Hepatocyte (in vitro differentiated cells): ENCODE data around the gene BCL2A1. TPM values are rescaled to one million over a fixed set of nuclear protein-coding genes. Genes with fewer than 3 reads are reported as not detected.

ENCODE experiments used
- DNase-seq: peaks from one replicate; pipeline ENCODE4 v3.0.0-alpha.2; 2016; ENCODE audit warnings: low spot score
- H2AFZ ChIP-seq: fragments of 200-600 bp; sonication (generic); 2 replicates; pipeline ENCODE4 v1.6.0; 2016; ENCODE audit warnings: antibody characterized with exemption, mild to moderate bottlenecking
- H3K27ac ChIP-seq: fragments of 200-600 bp; sonication (generic); 2 replicates; pipeline ENCODE4 v1.5.1; 2016; ENCODE audit warnings: mild to moderate bottlenecking
- H3K27me3 ChIP-seq: fragments of 200-600 bp; sonication (generic); 2 replicates; pipeline ENCODE4 v1.6.1; 2016
- H3K36me3 ChIP-seq: fragments of 200-600 bp; sonication (generic); replicated peaks from 2 replicates; pipeline ENCODE4 v1.5.1; 2016; ENCODE audit warnings: low read depth; ENCODE audit not compliant: insufficient read depth
- H3K4me1 ChIP-seq: fragments of 200-600 bp; sonication (generic); 2 replicates; pipeline ENCODE4 v1.5.1; 2016; ENCODE audit warnings: mild to moderate bottlenecking, moderate library complexity; ENCODE audit not compliant: insufficient read depth
- H3K4me2 ChIP-seq: fragments of 200-600 bp; sonication (generic); 2 replicates; pipeline ENCODE4 v1.6.0; 2016
- H3K4me3 ChIP-seq: fragments of 200-600 bp; sonication (generic); 2 replicates; pipeline ENCODE4 v1.5.1; 2016; ENCODE audit warnings: mild to moderate bottlenecking
- H3K79me2 ChIP-seq: fragments of 200-600 bp; sonication (generic); 2 replicates; pipeline ENCODE4 v1.6.0; 2017; ENCODE audit warnings: mild to moderate bottlenecking
- H3K9me2 ChIP-seq: fragments of 200-600 bp; sonication (generic); replicated peaks from 2 replicates; pipeline ENCODE4 v1.6.0; 2017; ENCODE audit warnings: mild to moderate bottlenecking; ENCODE audit not compliant: insufficient read depth
- H3K9me3 ChIP-seq: fragments of 200-600 bp; sonication (generic); 2 replicates; pipeline ENCODE4 v1.5.1; 2016; ENCODE audit warnings: low read depth, mild to moderate bottlenecking
- H4K20me1 ChIP-seq: fragments of 200-600 bp; sonication (generic); 2 replicates; pipeline ENCODE4 v1.6.0; 2016; ENCODE audit warnings: mild to moderate bottlenecking; ENCODE audit not compliant: insufficient read depth, poor library complexity, severe bottlenecking
- EZH2 ChIP-seq: fragments of 200-600 bp; sonication (generic); IDR thresholded peaks from 2 replicates; pipeline ENCODE4 v1.6.1; 2016; ENCODE audit warnings: antibody characterized with exemption, mild to moderate bottlenecking, borderline replicate concordance
- EZH2phosphoT487 ChIP-seq: fragments of 200-600 bp; sonication (generic); IDR thresholded peaks from one replicate; pipeline ENCODE4 v1.6.1; 2018; ENCODE audit warnings: antibody characterized with exemption, mild to moderate bottlenecking, low read depth, moderate library complexity; ENCODE audit not compliant: unreplicated experiment, severe bottlenecking
- WGBS: methylation state at CpG from one replicate; pipeline ENCODE4 v1.1.6; 2016; ENCODE audit warnings: low lambda C conversion rate; ENCODE audit errors: missing lambda C conversion rate; 5-methylcytosine and 5-hydroxymethylcytosine counted together
- polyA plus RNA-seq: library from polyadenylated mRNA; unstranded; fragments of >200 nt; fragmentation: Nextera tagmentation; extraction: Ambion mirVana; gene quantifications from 2 replicates; pipeline ENCODE4 v1.2.1, GENCODE V29; 2016
- total RNA-seq: library from RNA; depleted of rRNA; stranded (reverse); fragments of >200 nt; gene quantifications from 2 replicates; pipeline ENCODE4 v1.2.3, GENCODE V29; 2014
- TF ChIP-seq, protein P1 (sequence below): fragments of 200-600 bp; sonication (generic); IDR thresholded peaks from 2 replicates; pipeline ENCODE4 v1.5.1; 2016; ENCODE audit warnings: antibody characterized with exemption, mild to moderate bottlenecking; ENCODE audit not compliant: poor library complexity

Gene BCL2A1
- total and polyA plus RNA-seq, 2 experiments from 2014 or later: 9.9 to 11.1 TPM

DNA sequence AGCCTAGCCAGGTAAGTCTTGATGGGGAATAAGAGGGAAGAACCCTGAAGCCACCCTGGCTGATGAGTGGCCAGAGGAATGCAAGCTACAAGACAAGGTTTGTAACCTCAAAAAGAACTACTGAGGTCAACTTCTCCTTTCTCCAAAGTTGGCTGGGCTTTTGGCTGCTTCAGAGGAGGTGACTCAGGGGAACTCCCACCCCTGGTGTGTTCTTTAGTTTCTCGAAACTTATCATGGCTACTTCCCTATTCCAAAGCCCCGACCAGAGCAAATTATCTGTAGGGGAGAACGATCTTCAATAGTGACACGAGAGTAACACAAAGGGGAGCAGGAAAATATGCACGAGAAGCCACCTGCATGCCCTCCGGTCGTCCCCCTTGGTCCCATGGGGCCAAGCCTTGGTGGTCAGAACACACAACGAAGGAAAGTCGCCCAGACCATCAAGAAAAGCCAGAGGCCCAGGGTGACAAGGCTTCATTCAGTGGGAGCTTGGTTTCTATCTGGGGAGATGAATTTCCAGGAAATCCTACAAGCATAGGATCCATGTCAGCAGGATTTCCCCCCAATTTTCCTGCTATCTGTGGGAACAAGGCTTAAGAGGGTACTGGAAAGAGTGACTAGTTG is 6.5 kb upstream of the BCL2A1 start:
- Histone ChIP-seq H3K4me1 (peaks cover 15% of the 10 kb centered on the region), H3K4me3 (no peak overlapping the region), H3K27me3 (no peaks in the 10 kb centered on the region), H2AFZ (no peak overlapping the region), H3K9me3 (no peaks in the 10 kb centered on the region), H3K9me2 (no peaks in the 10 kb centered on the region), H4K20me1 (no peaks in the 10 kb centered on the region), H3K79me2 (no peaks in the 10 kb centered on the region), H3K27ac (peak overlapping the region; percentile 92), H3K4me2 (no peak overlapping the region), H3K36me3 (no peaks in the 10 kb centered on the region)
- 92% methylated on average over 9 of the region's 9 CpGs for WGBS
- TF ChIP-seq EZH2phosphoT487 (no peak), EZH2 (no peak)
- TF ChIP-seq, protein P1, sequence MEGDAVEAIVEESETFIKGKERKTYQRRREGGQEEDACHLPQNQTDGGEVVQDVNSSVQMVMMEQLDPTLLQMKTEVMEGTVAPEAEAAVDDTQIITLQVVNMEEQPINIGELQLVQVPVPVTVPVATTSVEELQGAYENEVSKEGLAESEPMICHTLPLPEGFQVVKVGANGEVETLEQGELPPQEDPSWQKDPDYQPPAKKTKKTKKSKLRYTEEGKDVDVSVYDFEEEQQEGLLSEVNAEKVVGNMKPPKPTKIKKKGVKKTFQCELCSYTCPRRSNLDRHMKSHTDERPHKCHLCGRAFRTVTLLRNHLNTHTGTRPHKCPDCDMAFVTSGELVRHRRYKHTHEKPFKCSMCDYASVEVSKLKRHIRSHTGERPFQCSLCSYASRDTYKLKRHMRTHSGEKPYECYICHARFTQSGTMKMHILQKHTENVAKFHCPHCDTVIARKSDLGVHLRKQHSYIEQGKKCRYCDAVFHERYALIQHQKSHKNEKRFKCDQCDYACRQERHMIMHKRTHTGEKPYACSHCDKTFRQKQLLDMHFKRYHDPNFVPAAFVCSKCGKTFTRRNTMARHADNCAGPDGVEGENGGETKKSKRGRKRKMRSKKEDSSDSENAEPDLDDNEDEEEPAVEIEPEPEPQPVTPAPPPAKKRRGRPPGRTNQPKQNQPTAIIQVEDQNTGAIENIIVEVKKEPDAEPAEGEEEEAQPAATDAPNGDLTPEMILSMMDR: no peak
- no peak for DNase-seq

DNA sequence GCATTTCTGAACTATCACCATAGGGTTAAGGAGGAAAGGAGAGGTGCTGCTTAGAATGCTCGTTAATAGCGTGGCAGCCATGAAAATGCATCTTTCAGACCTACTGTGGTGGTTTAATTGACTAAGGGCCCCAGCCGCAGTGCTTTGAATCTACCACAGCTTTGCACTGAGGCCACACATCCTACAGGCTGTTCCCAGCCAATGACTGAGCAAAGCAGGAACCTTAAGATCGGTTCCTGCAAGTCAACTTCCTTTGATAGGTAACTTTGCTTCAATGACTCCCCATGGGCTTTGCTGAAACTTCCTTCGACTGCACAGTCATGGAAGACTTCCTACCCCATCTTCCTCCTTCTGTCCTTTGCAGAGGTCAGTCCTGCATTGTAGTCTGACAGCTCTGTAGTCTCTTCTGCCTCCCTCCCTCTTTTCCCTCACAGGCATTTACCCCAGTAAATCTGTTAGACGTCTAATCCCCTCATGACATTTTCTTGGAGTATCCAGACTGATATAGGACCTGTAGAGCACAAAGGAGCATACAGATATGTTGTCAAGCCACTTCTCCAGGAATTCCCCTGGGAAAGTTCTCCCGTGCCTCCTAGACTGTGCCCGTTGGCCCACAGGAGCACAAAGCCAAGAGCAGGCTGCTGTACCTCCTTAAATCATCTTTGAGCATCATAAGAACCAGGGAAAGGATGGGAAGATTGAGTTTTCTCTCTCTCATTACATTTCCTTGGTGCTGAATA is 2.6 kb upstream of the BCL2A1 start:
- H3K27me3 ChIP-seq: no peaks in the 10 kb centered on the region
- H3K4me2 ChIP-seq: no peak overlapping the region
- H3K36me3 ChIP-seq: no peaks in the 10 kb centered on the region
- H3K9me3 ChIP-seq: no peaks in the 10 kb centered on the region
- no peak for TF ChIP-seq EZH2
- no peak for TF ChIP-seq EZH2phosphoT487
- H2AFZ ChIP-seq: no peak overlapping the region
- no peak overlapping the region for H3K27ac ChIP-seq
- no peak overlapping the region for H3K4me3 ChIP-seq
- H4K20me1 ChIP-seq: no peaks in the 10 kb centered on the region
- peaks cover 8% of the 10 kb centered on the region for H3K4me1 ChIP-seq
- H3K9me2 ChIP-seq: no peaks in the 10 kb centered on the region
- H3K79me2 ChIP-seq: no peaks in the 10 kb centered on the region
- DNase-seq: no peak
- WGBS: 84% methylated on average over 8 of the region's 8 CpGs

DNA sequence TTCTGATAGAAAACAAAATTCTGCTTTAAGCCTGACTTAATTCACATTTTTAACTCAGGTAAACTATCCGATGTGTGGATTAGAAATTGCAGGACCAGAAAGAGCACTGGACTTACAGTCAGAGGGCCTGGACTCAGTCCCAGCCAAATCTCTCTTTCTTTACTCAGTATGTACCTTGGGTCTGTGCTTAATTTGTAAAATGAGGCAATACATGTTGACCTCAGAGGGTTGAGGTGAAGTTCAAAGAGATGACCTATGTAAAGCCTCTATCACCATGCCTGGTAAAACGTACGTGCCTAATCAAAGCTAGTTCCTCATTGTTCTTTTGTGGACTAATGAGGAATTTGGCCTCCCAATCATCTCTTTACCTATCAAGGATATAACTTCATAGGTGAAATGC is 1.9 kb upstream of the BCL2A1 start:
- Histone ChIP-seq H3K36me3 (no peaks in the 10 kb centered on the region), H3K9me3 (no peaks in the 10 kb centered on the region), H3K4me2 (no peak overlapping the region), H3K9me2 (no peaks in the 10 kb centered on the region), H3K4me3 (no peak overlapping the region), H2AFZ (no peak overlapping the region), H4K20me1 (no peaks in the 10 kb centered on the region), H3K27me3 (no peaks in the 10 kb centered on the region), H3K27ac (no peak overlapping the region), H3K4me1 (peaks cover under 1% of the 10 kb centered on the region), H3K79me2 (no peaks in the 10 kb centered on the region)
- 81% methylated on average over 3 of the region's 3 CpGs for WGBS
- DNase-seq: no peak
- no peak for TF ChIP-seq EZH2phosphoT487
- TF ChIP-seq, protein P1: no peak

DNA sequence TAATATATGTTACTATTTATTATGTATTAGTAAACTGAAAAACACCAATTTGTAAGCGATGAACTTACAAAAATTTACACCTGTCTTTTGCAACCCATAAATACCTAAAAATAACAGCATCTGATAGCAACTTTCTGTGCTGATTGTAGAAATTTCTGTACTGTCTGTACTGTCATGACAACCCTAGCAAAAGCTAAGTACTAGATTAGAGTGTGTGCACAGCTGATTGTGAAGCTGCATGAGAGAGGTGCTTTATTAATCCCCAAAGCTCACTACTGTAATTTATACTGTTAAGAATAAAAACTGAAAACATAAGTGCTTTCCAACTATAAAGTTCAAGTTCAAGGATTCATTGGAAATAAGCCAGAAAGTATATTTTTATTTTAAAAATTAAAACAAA is 815 bp downstream of the BCL2A1 start:
- no peak overlapping the region for H3K27ac ChIP-seq
- no peaks in the 10 kb centered on the region for H3K36me3 ChIP-seq
- no peaks in the 10 kb centered on the region for H3K4me1 ChIP-seq
- no peaks in the 10 kb centered on the region for H3K27me3 ChIP-seq
- 94% methylated on average over 1 of the region's 1 CpG for WGBS
- no peak overlapping the region for H3K4me2 ChIP-seq
- TF ChIP-seq EZH2 (no peak), EZH2phosphoT487 (no peak)
- TF ChIP-seq, protein P1: no peak
- DNase-seq: no peak
- H3K79me2 ChIP-seq: no peaks in the 10 kb centered on the region
- no peaks in the 10 kb centered on the region for H3K9me2 ChIP-seq
- H3K4me3 ChIP-seq: no peak overlapping the region
- H2AFZ ChIP-seq: no peak overlapping the region
- no peaks in the 10 kb centered on the region for H4K20me1 ChIP-seq
- H3K9me3 ChIP-seq: no peaks in the 10 kb centered on the region
